ENCODE measurements around the gene LEUTX.

DNA sequence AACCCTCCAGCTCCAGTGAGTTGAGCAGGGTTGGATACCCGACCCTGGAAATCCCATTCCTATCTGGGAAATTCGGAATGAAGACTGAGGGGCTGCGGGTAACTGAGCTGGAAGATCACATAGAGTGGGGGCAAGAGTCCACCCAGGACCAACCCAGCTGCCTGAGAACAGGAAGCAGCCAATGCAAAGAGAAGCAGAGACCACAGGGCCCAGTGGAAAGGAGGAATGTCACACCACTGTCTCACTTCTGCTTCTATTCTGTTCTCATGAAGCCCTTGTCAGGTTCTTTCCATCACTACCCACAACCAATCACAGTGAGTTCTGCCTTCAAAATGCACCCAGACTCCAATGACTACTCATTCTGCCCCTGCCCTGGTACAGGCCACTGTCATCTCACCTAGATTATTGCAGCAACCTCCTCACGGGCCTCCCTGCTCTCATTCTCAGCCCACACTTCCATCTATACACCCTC lies 40.0 kb downstream of the LEUTX start:
- TF ChIP-seq SUZ12 (IDR thresholded peaks at IDR 0.05; ENCODE audit: extremely low read depth, insufficient read depth, insufficient read length) (no peak), YY1 (IDR thresholded peaks at IDR 0.05; ENCODE audit: insufficient read depth, insufficient read length) (no peak)

Measured in NT2/D1 (cell line).